ENCODE results near the gene DCDC2C.

Gene DCDC2C

GRCh38 chr2:3747032-3747654 is 43.8 kb downstream of the DCDC2C start:
- DNase-seq: no peak

DNA sequence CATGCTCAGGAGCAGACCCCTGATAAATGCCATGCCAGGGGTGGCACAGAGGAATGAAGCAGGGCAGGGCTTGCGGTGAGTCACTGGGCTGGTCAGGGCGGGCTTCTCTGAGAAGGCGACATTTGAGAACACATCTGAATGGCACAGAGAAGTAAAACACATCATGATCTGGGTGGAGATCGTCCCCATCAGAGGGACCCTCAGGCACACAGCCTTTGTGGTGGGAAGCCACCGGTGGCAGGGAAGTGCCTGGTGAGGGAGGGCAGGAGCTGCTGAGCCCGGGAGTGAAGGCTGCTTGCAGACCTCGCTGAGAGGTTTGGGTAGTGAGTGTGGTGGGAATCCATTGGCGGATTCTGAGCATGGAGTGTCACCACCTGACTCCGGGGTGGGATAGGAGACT is 44.5 kb downstream of the DCDC2C start:
- DNase-seq: no peak

GRCh38 chr2:3749201-3749600 is 45.8 kb downstream of the DCDC2C start:
- no peak for DNase-seq

DNA sequence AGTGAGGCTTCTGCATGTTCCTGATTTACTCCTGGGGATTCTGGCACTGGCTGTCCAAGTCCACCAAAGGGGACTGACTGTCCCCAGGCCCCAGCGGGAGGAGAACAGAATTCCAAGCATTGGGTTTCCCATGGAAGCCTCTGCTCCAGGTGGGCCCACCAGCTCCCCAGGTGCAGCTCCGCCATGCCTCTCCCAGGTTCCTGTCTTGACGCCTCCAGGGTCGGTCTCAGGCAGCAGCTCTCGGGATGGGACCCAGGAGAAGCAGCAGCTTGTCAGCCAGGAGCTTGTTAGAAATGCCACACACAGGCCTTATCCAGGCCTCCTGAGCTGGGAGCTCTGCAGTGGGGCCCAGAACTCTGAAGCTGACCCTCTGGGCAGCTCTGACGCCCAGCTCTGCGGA is 47.9 kb downstream of the DCDC2C start:
- DNase-seq: no peak

DNA sequence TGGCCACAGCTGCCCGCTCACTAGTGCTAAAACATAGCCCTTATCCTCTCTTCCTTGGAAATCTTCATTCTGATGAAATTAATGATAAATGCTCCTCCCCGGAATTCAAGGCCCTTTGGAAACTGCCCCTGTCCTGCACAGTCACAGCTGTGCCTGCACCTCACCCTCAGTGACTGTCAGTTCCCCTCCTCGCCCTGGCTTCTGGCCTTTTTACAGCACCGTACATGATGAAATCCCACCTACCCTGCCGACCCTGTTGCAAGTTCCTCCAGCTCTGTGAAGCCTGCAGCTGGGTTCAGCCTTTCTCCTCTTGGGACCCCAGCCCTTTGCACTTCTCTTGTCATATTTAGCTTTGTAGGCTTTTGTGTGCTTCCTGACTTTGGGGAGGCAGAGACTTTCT is 48.4 kb downstream of the DCDC2C start:
- no peak for DNase-seq

- DNase-seq: no peak
Measured at GRCh38 chr2:3752376-3752775, 49.0 kb downstream of the DCDC2C start.

DNA sequence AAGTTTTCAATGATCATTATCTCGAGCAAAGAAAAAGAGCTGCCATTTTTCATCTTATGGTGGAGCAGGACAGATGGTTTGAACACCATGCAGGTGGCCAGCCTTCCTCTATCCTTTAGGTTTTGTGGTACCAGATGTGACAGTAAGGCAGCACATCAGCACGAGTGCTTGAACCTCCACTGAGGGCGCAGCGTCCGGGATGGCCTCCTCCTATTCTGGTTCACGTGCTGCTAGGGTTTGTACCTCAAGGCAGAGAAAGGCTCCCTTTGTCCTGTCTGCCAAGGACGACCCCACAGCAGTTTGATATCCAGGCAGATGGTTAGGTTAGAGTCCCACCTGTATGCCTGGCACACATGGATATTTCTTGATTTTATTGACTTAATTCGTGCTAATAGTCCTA is 50.2 kb downstream of the DCDC2C start:
- no peak for DNase-seq

DNA sequence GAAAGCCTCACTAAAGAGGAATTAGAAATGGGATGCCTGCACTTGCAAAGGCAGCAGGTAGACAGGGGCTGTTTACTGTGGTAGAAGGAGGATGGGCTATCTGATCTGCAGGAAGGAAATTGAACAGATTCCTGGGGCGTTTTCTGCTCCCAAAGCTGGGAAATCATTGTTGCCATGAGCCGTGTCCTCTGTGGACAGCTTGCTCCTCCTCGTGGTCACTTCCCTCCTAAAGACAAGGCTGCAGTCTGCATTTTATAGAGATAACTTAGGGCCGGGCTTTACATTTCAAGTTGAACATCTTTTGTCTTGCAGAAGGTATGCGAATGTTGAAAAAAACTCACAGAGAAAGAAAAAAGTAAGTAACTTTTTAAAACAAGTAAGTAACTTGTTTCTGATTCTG is 50.9 kb downstream of the DCDC2C start:
- no peak for DNase-seq

DNA sequence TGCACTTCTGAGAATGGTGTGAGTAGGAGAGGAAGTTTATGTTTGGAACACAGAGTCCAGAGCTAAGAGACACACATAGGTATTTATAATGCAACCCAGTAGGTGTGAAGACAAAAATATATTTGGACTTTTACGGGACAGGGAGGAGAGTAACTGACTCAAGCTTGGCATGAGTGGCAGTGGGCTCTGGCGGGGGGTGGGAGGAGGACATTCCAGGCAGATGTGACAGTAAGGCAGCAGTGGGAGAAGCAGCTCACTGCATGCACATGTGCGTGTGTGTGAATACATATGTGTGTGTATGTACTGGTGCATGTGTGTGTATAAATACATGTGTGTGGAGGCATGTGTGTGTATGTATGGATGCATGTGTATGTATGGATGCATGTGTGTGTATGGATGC is 51.4 kb downstream of the DCDC2C start:
- DNase-seq: no peak

GRCh38 chr2:3755277-3755676 is 51.9 kb downstream of the DCDC2C start:
- DNase-seq: no peak

- no peak for DNase-seq
Measured at GRCh38 chr2:3756306-3756705, 52.9 kb downstream of the DCDC2C start.

DNA sequence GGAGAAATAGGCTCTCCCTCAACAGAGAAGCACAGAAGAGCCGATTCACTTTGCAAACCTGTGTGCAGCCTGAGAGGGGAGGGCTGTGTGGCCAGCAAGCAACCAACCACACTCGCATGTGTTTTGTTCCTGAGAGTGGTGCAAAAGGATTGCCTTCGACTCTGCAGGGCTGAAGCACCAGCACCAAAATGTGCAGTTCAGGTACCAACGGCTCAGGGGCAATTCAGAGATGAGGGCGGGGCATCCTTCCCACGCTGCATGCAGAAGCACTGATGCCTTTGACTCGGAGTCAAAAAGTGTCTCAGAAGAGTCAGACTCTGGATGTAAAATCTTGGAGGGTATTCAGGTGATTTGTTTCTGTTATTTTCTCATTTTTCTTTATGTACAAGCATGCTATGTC is 55.5 kb downstream of the DCDC2C start:
- no peak for DNase-seq

DNA sequence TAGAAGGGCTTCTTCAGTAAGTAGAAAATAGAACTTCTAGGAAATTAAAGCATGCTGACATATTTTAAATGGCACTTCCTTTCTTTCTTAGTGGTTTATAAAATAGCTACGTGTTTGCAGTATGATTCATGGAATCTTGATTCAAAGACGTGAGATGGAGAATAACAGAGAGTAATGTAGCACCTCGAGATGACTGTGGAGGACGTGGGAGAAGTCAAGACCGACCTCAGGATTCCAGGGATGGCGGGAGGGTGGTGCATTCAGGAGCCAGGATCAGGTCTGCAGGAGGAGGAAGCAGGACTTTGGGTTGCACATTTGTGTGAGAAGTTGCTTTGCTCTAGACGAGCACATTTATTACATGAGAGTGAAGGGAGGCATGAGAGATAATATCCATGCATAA is 56.0 kb downstream of the DCDC2C start:
- no peak for DNase-seq

DNA sequence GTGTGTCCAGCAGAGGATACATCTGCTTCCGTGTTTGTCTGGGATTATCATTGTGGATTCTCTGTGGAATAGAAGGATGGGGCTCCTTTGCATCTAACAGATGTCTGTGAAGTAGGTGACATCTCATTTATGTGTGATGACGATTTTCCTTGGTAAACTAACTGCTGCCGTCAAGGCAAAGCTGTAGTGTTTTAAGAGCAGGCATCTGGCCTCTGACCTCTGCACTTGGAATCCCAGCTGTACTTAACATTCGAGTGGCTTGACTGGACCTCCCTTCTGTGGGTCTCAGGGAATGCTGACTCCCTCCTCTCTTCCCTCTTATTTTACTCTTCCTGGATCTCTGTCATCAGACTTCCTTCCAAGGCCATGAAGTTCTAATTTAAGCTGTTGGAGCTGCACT is 56.4 kb downstream of the DCDC2C start:
- no peak for DNase-seq

DNA sequence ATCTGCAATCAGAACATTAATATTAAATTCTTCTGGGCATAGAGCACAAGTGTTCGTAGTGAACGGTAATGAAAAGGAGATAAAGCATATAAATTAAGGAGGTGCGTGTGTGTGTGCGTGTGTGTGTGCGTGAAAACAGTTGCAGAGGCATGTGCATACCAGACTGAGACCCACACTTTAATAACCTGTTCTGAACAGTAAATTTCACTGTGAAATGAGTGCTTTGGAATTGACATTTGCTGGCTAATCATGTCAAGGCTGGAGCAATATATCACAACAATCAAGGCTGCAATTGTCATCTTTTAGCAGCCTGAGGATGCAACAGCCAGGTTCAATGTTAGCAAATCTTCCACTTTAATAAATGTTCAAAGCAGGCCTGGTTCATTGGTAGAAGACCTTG is 57.9 kb downstream of the DCDC2C start:
- DNase-seq: no peak

- DNase-seq: no peak
Measured at GRCh38 chr2:3762771-3763447, 59.5 kb downstream of the DCDC2C start.

DNA sequence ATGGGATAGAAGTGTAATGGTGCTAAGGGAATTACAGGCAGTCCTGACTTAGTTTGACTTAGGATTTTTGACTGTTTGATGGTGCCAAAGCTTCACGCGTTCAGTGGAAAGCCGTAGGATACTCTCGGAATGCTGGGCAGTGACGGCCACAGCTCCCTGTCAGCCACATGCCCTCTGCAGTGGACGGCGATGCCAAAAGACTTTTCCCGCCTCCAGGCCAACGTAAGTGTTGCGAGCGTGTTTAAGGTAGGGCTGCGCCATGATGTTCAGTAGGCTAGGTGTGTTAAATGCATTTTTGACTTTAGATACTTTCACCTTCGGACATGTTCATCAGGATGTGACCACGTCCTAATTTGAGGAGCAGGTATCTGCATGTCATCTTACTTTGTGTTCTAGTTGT is 63.4 kb downstream of the DCDC2C start:
- no peak for DNase-seq

GRCh38 chr2:3768960-3769765 is 65.8 kb downstream of the DCDC2C start:
- DNase-seq: no peak

DNA sequence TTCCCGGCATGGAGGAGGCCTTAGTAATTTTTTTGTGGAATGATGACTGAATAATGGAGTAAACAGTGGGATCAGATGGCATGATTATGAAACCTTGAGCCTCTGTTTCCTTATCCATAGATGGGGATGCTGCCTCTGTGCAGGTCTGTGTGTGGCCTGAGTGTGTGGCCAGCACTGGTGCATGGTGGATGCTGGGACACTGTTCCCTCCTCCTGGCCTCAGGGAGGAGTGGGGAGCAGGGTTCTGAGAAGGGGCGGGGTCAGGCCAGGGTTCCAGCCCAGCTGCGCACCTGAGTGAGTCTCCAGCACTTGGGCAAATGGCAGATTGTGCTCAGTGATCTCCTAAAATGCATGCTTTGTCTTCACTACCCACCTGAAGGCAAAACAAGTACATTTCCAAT is 66.4 kb downstream of the DCDC2C start:
- DNase-seq: no peak

DNA sequence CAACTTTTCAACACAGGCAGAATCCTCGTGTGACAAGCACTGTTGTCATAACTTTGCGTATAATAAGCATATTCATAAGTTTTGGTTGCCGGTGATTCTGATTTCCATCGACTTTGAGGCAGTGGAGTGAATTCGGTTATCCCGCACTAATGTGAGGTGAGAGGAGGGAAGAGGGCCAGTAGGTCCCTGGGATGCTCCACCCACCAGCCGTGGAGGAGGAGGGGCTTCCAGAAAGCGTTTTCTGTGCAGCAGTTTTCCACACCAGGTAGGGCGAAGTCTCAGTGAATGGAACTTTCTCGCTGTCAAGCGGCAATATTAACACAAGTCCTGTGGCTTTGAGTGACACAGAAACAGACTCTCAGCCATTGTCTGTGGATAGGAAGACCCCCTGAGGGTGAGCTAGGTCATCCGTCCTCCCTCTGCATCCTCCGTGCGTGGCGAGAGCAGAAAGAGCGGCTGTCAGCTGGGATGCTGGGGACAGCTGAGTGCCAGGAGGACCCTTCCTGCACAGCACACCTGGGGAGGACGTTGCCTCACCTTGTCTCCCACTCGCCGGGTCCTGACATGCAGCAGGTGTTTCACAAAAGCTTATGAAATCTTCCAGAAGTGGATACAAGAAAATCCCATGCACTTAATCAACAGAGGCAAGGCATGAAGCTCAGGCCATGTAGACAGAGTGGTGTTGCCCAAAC is 67.5 kb downstream of the DCDC2C start:
- DNase-seq: no peak

GRCh38 chr2:3771576-3771975 is 68.2 kb downstream of the DCDC2C start:
- no peak for DNase-seq

- no peak for DNase-seq
Measured at GRCh38 chr2:3774336-3774735, 71.0 kb downstream of the DCDC2C start.

- no peak for DNase-seq
Measured at GRCh38 chr2:3776311-3776710, 72.9 kb downstream of the DCDC2C start.

GRCh38 chr2:3777966-3778365 is 74.6 kb downstream of the DCDC2C start:
- no peak for DNase-seq
